ENCODE data around the gene OSBPL10.

The OSBPL10 gene

GRCh38 chr3:31833391-31834190 is 147.5 kb downstream of the OSBPL10 start:
- Mint-ChIP-seq H3K27ac (no peak overlapping the region), H3K36me3 (ENCODE audit: low read depth) (no peaks in the 10 kb centered on the region), H3K27me3 (no peaks in the 10 kb centered on the region), H3K4me3 (no peak overlapping the region), H3K4me1 (peaks cover 23% of the 10 kb centered on the region), H3K9me3 (no peaks in the 10 kb centered on the region)
- ATAC-seq (no peak), DNase-seq (no peak)

GRCh38 chr3:31832551-31832950 is 148.5 kb downstream of the OSBPL10 start:
- Mint-ChIP-seq H3K36me3 (ENCODE audit: low read depth) (no peaks in the 10 kb centered on the region), H3K27ac (no peak overlapping the region)

GRCh38 chr3:31831591-31831990 is 149.5 kb downstream of the OSBPL10 start:
- ATAC-seq (no peak), DNase-seq (no peak)
- H3K4me3 Mint-ChIP-seq, result no peak overlapping the region
- H3K27ac Mint-ChIP-seq, result no peak overlapping the region
- peaks cover 23% of the 10 kb centered on the region for H3K4me1 Mint-ChIP-seq
- H3K27me3 Mint-ChIP-seq, result no peaks in the 10 kb centered on the region
- no peaks in the 10 kb centered on the region for H3K36me3 Mint-ChIP-seq (ENCODE audit: low read depth)
- no peaks in the 10 kb centered on the region for H3K9me3 Mint-ChIP-seq

More at GRCh38 chr3:31832551-31832950, 148.5 kb downstream of the OSBPL10 start:
- DNase-seq, result no peak
- no peaks in the 10 kb centered on the region for H3K9me3 Mint-ChIP-seq
- no peak overlapping the region for H3K4me3 Mint-ChIP-seq
- ATAC-seq, result no peak
- no peaks in the 10 kb centered on the region for H3K27me3 Mint-ChIP-seq
- peaks cover 23% of the 10 kb centered on the region for H3K4me1 Mint-ChIP-seq

GRCh38 chr3:31829826-31830426 is 151.1 kb downstream of the OSBPL10 start:
- Mint-ChIP-seq H3K4me3 (no peak overlapping the region), H3K9me3 (no peaks in the 10 kb centered on the region), H3K27ac (no peak overlapping the region), H3K36me3 (ENCODE audit: low read depth) (no peaks in the 10 kb centered on the region), H3K4me1 (peaks cover 23% of the 10 kb centered on the region), H3K27me3 (no peaks in the 10 kb centered on the region)
- DNase-seq (no peak), ATAC-seq (no peak)

- ATAC-seq (no peak), DNase-seq (no peak)
- H3K9me3 Mint-ChIP-seq, result no peaks in the 10 kb centered on the region
- no peaks in the 10 kb centered on the region for H3K36me3 Mint-ChIP-seq (ENCODE audit: low read depth)
- no peaks in the 10 kb centered on the region for H3K27me3 Mint-ChIP-seq
- no peak overlapping the region for H3K27ac Mint-ChIP-seq
- peaks cover 23% of the 10 kb centered on the region for H3K4me1 Mint-ChIP-seq
- no peak overlapping the region for H3K4me3 Mint-ChIP-seq
These were observed 152.1 kb downstream of the OSBPL10 start for GRCh38 chr3:31829010-31829409.

- no peak overlapping the region for H3K27ac Mint-ChIP-seq
- H3K27me3 Mint-ChIP-seq, result no peaks in the 10 kb centered on the region
- no peaks in the 10 kb centered on the region for H3K36me3 Mint-ChIP-seq (ENCODE audit: low read depth)
- ATAC-seq (no peak), DNase-seq (no peak)
- H3K9me3 Mint-ChIP-seq, result no peaks in the 10 kb centered on the region
- peaks cover 23% of the 10 kb centered on the region for H3K4me1 Mint-ChIP-seq
- H3K4me3 Mint-ChIP-seq, result no peak overlapping the region
These were observed 153.1 kb downstream of the OSBPL10 start for GRCh38 chr3:31828007-31828406.

GRCh38 chr3:31823184-31823583 is 157.9 kb downstream of the OSBPL10 start:
- Mint-ChIP-seq H3K27me3 (peaks cover 2% of the 10 kb centered on the region), H3K9me3 (no peaks in the 10 kb centered on the region), H3K36me3 (ENCODE audit: low read depth) (no peaks in the 10 kb centered on the region), H3K27ac (no peak overlapping the region), H3K4me3 (no peak overlapping the region), H3K4me1 (peaks cover 3% of the 10 kb centered on the region)
- ATAC-seq (peak; percentile 68), DNase-seq (no peak)

GRCh38 chr3:31821118-31821517 is 159.9 kb downstream of the OSBPL10 start:
- Mint-ChIP-seq H3K9me3 (no peaks in the 10 kb centered on the region), H3K27ac (no peak overlapping the region), H3K36me3 (ENCODE audit: low read depth) (no peaks in the 10 kb centered on the region), H3K4me1 (peaks cover 12% of the 10 kb centered on the region), H3K27me3 (peaks cover 2% of the 10 kb centered on the region), H3K4me3 (no peak overlapping the region)
- ATAC-seq, result no peak
- no peak for DNase-seq

GRCh38 chr3:31819441-31819840 is 161.6 kb downstream of the OSBPL10 start:
- no peak for DNase-seq
- no peak overlapping the region for H3K27ac Mint-ChIP-seq
- no peaks in the 10 kb centered on the region for H3K9me3 Mint-ChIP-seq
- ATAC-seq, result no peak
- H3K36me3 Mint-ChIP-seq (ENCODE audit: low read depth), result no peaks in the 10 kb centered on the region
- no peak overlapping the region for H3K4me3 Mint-ChIP-seq
- H3K27me3 Mint-ChIP-seq, result peaks cover 2% of the 10 kb centered on the region
- H3K4me1 Mint-ChIP-seq, result peaks cover 26% of the 10 kb centered on the region

- no peak for ATAC-seq
- peaks cover 2% of the 10 kb centered on the region for H3K27me3 Mint-ChIP-seq
- no peaks in the 10 kb centered on the region for H3K36me3 Mint-ChIP-seq (ENCODE audit: low read depth)
- no peak overlapping the region for H3K27ac Mint-ChIP-seq
- no peak for DNase-seq
- H3K4me1 Mint-ChIP-seq, result peaks cover 26% of the 10 kb centered on the region
- no peaks in the 10 kb centered on the region for H3K9me3 Mint-ChIP-seq
- H3K4me3 Mint-ChIP-seq, result no peak overlapping the region
These were observed 163.6 kb downstream of the OSBPL10 start for GRCh38 chr3:31817411-31817966.

GRCh38 chr3:31815631-31816440 is 165.2 kb downstream of the OSBPL10 start:
- H3K4me1 Mint-ChIP-seq, result peaks cover 26% of the 10 kb centered on the region
- H3K4me3 Mint-ChIP-seq, result no peak overlapping the region
- peak; percentile 18 for ATAC-seq
- no peak overlapping the region for H3K27ac Mint-ChIP-seq
- no peaks in the 10 kb centered on the region for H3K9me3 Mint-ChIP-seq
- peaks cover 2% of the 10 kb centered on the region for H3K27me3 Mint-ChIP-seq
- H3K36me3 Mint-ChIP-seq (ENCODE audit: low read depth), result no peaks in the 10 kb centered on the region
- no peak for DNase-seq

- Mint-ChIP-seq H3K4me3 (no peak overlapping the region), H3K27ac (peak overlapping the region; percentile 34), H3K36me3 (ENCODE audit: low read depth) (no peaks in the 10 kb centered on the region), H3K27me3 (peaks cover 2% of the 10 kb centered on the region), H3K9me3 (no peaks in the 10 kb centered on the region), H3K4me1 (peaks cover 26% of the 10 kb centered on the region)
- DNase-seq (no peak), ATAC-seq (no peak)
These were observed 166.1 kb downstream of the OSBPL10 start for GRCh38 chr3:31815006-31815405.

- Mint-ChIP-seq H3K27ac (no peak overlapping the region), H3K4me1 (peaks cover 26% of the 10 kb centered on the region), H3K9me3 (no peaks in the 10 kb centered on the region), H3K27me3 (no peaks in the 10 kb centered on the region), H3K36me3 (ENCODE audit: low read depth) (no peaks in the 10 kb centered on the region), H3K4me3 (no peak overlapping the region)
- DNase-seq (no peak), ATAC-seq (no peak)
These were observed 167.4 kb downstream of the OSBPL10 start for GRCh38 chr3:31813686-31814085.

- Mint-ChIP-seq H3K36me3 (ENCODE audit: low read depth) (no peaks in the 10 kb centered on the region), H3K27ac (no peak overlapping the region), H3K27me3 (no peaks in the 10 kb centered on the region), H3K9me3 (no peaks in the 10 kb centered on the region), H3K4me1 (peaks cover 24% of the 10 kb centered on the region), H3K4me3 (no peak overlapping the region)
- no peak for ATAC-seq
- no peak for DNase-seq
These were observed 167.9 kb downstream of the OSBPL10 start for GRCh38 chr3:31813197-31813596.
